Putamen (tissue), 1 donor: Measurements from ENCODE around the gene ZNF580.

ENCODE experiments used
- DNase-seq: peaks from one replicate; pipeline ENCODE4 v3.0.0-alpha.2; 2016; ENCODE audit warnings: low spot score

Gene ZNF580

GRCh38 chr19:55691561-55692481 lies 51.0 kb downstream of the ZNF580 start:
- DNase-seq, result no peak

GRCh38 chr19:55692681-55693081 lies 51.9 kb downstream of the ZNF580 start:
- no peak for DNase-seq
